Adrenal gland (tissue), 5 donors: Measurements from ENCODE around the gene CGN.

Experiments
- CTCF ChIP-seq, 6 experiments: fragments of 450-650 bp in 4 of 6; fragments of 200-600 bp in 2 of 6; sonication (generic) in 1 of 6; IDR thresholded peaks; 1 replicate in 5 of 6; 2 replicates in 1 of 6; pipeline versions ENCODE4 v1.5.1 to v1.8.0; 2016 to 2021; ENCODE audit warnings: antibody characterized with exemption in 6 of 6, mild to moderate bottlenecking in 2 of 6, moderate library complexity in 1 of 6
- POLR2A ChIP-seq, 2 donors: fragments of 450-650 bp; IDR thresholded peaks; one replicate each; pipeline ENCODE4 v1.6.1; 2017; ENCODE audit warnings: antibody characterized with exemption in 2 of 2, mild to moderate bottlenecking in 2 of 2, moderate library complexity in 1 of 2
- donor health status: DM: no; HTN: no; CAD: no.

GRCh38 chr1:151478923-151479322 is 32.3 kb upstream of the CGN start:
- TF ChIP-seq POLR2A (IDR thresholded peaks at IDR 0.05) (no peak), CTCF (IDR thresholded peaks at IDR 0.05) (no peak)
